ENCODE data around the gene SYT15.
"Not testable (repeated sequence)": the region's sequence is repeated elsewhere in the genome, so short reads cannot be mapped to it uniquely, and the experiment has no call there.

GRCh38 chr10:46597616-46598246, 18.8 kb downstream of the SYT15 start:
- not testable (repeated sequence) for TF ChIP-seq CTCF, POLR2AphosphoS5, POLR2A (IDR thresholded peaks at IDR 0.05)
